MM.1S (cell line): ENCODE results near the gene NBPF1.
"Not testable (repeated sequence)": the region's sequence is repeated elsewhere in the genome, so short reads cannot be mapped to it uniquely, and the experiment has no call there.

Experiments
- DNase-seq: peaks from one replicate; pipeline ENCODE4 v3.0.0-alpha.2; 2015
- H2AFZ ChIP-seq: fragments of 300-600 bp; sonication (generic); 2 replicates; pipeline ENCODE4 v1.6.0; 2016; ENCODE audit warnings: antibody characterized with exemption, low read length
- H3F3A ChIP-seq: fragments of 300-600 bp; sonication (generic); 2 replicates; pipeline ENCODE4 v1.6.1; 2016; ENCODE audit warnings: mild to moderate bottlenecking, antibody characterized with exemption, low read length, moderate library complexity, mixed read lengths; ENCODE audit not compliant: insufficient read depth
- H3K27ac ChIP-seq: fragments of 300-600 bp; sonication (generic); 2 replicates; pipeline ENCODE4 v1.5.1; 2016; ENCODE audit warnings: mild to moderate bottlenecking, low read length
- H3K27me3 ChIP-seq: fragments of 300-600 bp; sonication (generic); replicated peaks from 2 replicates; pipeline ENCODE4 v1.6.0; 2016; ENCODE audit warnings: low read length; ENCODE audit not compliant: insufficient read depth
- H3K36me3 ChIP-seq: fragments of 300-600 bp; sonication (generic); replicated peaks from 2 replicates; pipeline ENCODE4 v1.6.1; 2016; ENCODE audit warnings: mild to moderate bottlenecking, low read length, mixed read lengths; ENCODE audit not compliant: insufficient read depth
- H3K4me1 ChIP-seq: fragments of 300-600 bp; sonication (generic); 2 replicates; pipeline ENCODE4 v1.6.1; 2016; ENCODE audit warnings: low read length, mixed read lengths
- H3K4me2 ChIP-seq: fragments of 300-600 bp; sonication (generic); 2 replicates; pipeline ENCODE4 v1.6.0; 2016; ENCODE audit warnings: low read depth, low read length
- H3K4me3 ChIP-seq: fragments of 300-600 bp; sonication (generic); 2 replicates; pipeline ENCODE4 v1.5.1; 2016; ENCODE audit warnings: low read length, mixed read lengths
- H3K79me2 ChIP-seq: fragments of 300-600 bp; sonication (generic); 2 replicates; pipeline ENCODE4 v1.6.1; 2016; ENCODE audit warnings: mixed run types, low read length, mixed read lengths
- H3K9ac ChIP-seq: fragments of 300-600 bp; sonication (generic); 2 replicates; pipeline ENCODE4 v1.6.1; 2016; ENCODE audit warnings: low read length, mixed read lengths
- H3K9me2 ChIP-seq: fragments of 300-600 bp; sonication (generic); replicated peaks from 2 replicates; pipeline ENCODE4 v1.6.1; 2016; ENCODE audit warnings: mild to moderate bottlenecking, low read length, mixed read lengths; ENCODE audit not compliant: insufficient read depth
- H3K9me3 ChIP-seq: fragments of 300-600 bp; sonication (generic); replicated peaks from 2 replicates; pipeline ENCODE4 v1.6.1; 2016; ENCODE audit warnings: mild to moderate bottlenecking, low read length, mixed read lengths; ENCODE audit not compliant: insufficient read depth
- H4K20me1 ChIP-seq: fragments of 300-600 bp; sonication (generic); 2 replicates; pipeline ENCODE4 v1.6.1; 2016; ENCODE audit warnings: mild to moderate bottlenecking, low read length, moderate library complexity, mixed read lengths; ENCODE audit not compliant: insufficient read depth
- EZH2 ChIP-seq: fragments of 300-600 bp; sonication (generic); optimal IDR thresholded peaks from 2 replicates; pipeline ENCODE3; 2017; ENCODE audit warnings: low read depth, mild to moderate bottlenecking, antibody characterized with exemption, low read length, mixed read lengths
- EZH2phosphoT487 ChIP-seq: fragments of 300-600 bp; sonication (generic); IDR thresholded peaks from 2 replicates; pipeline ENCODE4 v1.6.1; 2018; ENCODE audit warnings: antibody characterized with exemption, low read length

Gene NBPF1

DNA sequence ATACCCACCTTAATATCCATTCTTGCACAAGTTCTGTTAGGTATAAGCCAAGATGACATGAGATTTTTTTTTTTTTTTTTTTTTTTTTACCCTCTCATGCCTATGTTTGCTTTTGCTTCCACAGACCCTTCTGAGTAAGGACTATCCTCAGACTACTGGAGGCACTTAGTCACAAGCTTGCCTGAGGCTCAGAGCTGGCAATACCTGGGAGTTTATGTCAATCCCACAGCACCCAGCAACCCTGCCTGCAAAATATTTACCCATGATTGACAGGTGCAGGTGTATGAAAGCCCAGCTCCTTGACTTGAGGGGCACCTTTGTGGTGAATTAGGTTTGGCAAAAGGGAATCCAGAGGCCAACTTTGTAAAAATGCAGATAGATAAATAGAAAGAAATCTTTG, 87.6 kb downstream of the NBPF1 start:
- H3K27me3 ChIP-seq, result peaks cover 27% of the 10 kb centered on the region
- H3K4me1 ChIP-seq, H2AFZ ChIP-seq, H3K79me2 ChIP-seq, H3K4me3 ChIP-seq, H3K4me2 ChIP-seq, H3K9me2 ChIP-seq, H3K9ac ChIP-seq, H3K27ac ChIP-seq, H3F3A ChIP-seq, DNase-seq, H3K36me3 ChIP-seq, H3K9me3 ChIP-seq, H4K20me1 ChIP-seq: not testable (repeated sequence)

DNA sequence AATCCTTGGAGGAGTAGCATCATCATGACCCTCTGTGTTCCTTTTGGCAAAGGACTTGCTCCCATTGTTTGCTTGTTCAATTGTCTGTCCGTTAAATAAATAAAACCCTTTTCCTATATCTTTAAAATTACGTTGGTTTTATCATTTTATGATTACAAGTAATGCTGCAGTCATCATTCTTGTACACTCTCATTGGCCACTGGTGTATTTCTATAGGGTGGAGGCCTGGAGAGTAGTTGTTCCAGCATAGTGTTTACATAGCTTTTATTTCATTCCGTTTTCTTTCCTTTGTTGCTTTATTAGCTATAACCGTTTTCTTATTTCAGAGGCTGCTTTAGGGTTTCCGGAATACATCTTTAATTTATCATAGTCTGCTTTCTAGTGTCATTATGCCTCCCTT, 91.7 kb downstream of the NBPF1 start:
- H3K27me3 ChIP-seq, result peaks cover 56% of the 10 kb centered on the region
- not testable (repeated sequence) for H3K4me2 ChIP-seq, H3K27ac ChIP-seq, H3F3A ChIP-seq, H3K9me3 ChIP-seq, H3K9ac ChIP-seq, H4K20me1 ChIP-seq, H3K4me1 ChIP-seq, H3K36me3 ChIP-seq, H3K9me2 ChIP-seq, DNase-seq, H3K79me2 ChIP-seq, H3K4me3 ChIP-seq, H2AFZ ChIP-seq

DNA sequence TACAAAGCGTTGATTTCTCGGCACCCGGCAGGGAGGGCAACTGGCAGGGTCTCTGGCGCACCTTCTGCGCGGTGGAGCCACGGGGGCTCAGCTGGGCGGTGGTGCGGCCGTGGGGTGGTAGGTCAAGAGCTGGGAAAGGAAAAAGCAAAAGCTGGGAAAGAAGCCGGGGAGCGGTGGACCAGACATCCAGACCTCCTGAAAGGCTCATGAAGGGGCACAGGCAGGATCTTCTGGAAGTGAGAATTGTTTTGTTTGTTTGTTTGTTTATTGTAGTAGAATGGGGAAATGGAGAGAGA, 92.1 kb downstream of the NBPF1 start:
- Histone ChIP-seq H3K9me3 (no peaks in the 10 kb centered on the region), H3K27me3 (peaks cover 56% of the 10 kb centered on the region), H3F3A (no peaks in the 10 kb centered on the region), H3K9ac (no peak overlapping the region), H3K9me2 (no peaks in the 10 kb centered on the region), H3K27ac (no peak overlapping the region), H2AFZ (no peak overlapping the region), H3K36me3 (no peaks in the 10 kb centered on the region), H3K4me2 (no peak overlapping the region), H3K4me3 (no peak overlapping the region), H3K79me2 (no peaks in the 10 kb centered on the region), H3K4me1 (no peaks in the 10 kb centered on the region), H4K20me1 (no peaks in the 10 kb centered on the region)
- TF ChIP-seq EZH2phosphoT487 (no peak), EZH2 (no peak)
- no peak for DNase-seq

DNA sequence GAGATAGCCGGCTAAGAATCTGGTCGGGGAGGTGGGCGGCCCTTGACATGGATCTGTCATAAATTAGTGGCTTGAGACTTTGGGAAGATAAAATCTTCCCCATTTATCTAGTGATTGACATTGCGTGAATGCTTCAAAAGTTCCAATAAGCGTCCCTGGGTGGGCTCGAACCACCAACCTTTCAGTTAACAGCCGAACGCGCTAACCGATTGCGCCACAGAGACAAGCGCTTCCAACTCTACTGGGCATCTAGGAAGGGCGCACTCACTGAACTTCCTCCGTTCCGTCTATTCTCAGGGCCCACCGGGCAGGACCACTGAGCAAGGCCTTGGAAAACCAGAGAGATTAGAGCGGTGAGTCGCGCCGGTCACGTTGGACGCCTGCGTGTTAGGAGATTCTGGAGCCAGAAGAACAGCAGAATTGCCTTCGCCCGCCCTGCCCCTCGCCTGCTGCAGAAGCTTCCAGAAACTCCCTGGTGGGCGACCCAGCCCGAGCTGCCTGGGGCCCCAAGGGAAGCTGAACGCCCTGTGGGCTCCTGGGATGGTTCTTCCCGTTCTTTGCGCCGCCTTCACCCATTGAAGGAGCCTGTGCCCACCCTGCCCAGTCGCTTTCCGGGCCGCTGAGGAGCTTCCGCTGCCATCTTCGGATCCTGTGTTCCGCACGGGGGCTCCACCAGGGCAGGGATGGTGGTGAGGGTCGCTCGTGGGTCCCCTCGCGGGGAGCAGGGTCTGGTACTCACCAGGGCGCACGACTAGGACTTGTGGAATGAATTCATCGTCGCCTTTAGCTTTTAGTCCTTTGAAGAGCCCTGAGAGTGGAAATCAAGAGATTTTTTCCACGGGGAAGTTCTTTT, 92.7 kb downstream of the NBPF1 start:
- H3K27me3 ChIP-seq, result peaks cover 56% of the 10 kb centered on the region

DNA sequence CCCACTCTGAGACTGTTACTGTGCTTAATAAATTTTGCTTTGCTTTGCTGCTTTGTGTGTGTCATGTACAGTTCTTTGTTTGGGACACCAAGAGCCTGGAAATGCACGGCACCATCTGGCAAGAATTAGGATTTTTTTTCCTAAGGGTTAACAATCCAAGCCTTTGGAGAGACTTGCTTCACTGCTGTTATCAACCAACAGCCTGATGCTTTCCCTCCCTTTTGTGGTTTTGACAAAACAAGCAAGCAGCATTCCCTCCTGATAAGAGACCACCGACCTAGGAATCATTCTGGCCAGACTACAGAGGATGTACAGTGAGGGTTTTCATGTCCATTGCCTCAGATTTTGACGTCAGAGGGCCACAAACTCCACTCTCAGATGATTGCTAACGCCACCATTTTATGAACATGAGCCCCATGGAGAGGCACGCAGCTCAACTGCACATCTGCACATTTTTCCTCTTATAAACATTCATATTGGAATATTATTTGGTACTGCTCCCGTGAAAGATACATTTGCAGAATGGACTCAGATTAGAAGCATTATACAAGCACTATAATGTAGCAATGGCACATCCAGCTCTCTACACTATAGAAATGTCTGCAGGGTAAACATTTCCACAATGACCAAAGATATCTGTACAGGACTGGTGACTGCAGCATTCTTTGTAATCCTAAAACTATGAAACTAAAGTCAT, 94.0 kb downstream of the NBPF1 start:
- not testable (repeated sequence) for H4K20me1 ChIP-seq, H3K27ac ChIP-seq, H3F3A ChIP-seq, H3K9me2 ChIP-seq, H3K79me2 ChIP-seq, H3K36me3 ChIP-seq, H3K4me2 ChIP-seq, H3K4me1 ChIP-seq, H3K9me3 ChIP-seq, H2AFZ ChIP-seq, H3K4me3 ChIP-seq, DNase-seq, H3K9ac ChIP-seq
- peaks cover 53% of the 10 kb centered on the region for H3K27me3 ChIP-seq

More for the DNA sequence above, 92.7 kb downstream of the NBPF1 start:
- not testable (repeated sequence) for H3K9ac ChIP-seq, H3K36me3 ChIP-seq, H4K20me1 ChIP-seq, H2AFZ ChIP-seq, H3K4me3 ChIP-seq, DNase-seq, H3K9me3 ChIP-seq, H3K4me1 ChIP-seq, H3K79me2 ChIP-seq, H3K9me2 ChIP-seq, H3F3A ChIP-seq, H3K27ac ChIP-seq, H3K4me2 ChIP-seq

DNA sequence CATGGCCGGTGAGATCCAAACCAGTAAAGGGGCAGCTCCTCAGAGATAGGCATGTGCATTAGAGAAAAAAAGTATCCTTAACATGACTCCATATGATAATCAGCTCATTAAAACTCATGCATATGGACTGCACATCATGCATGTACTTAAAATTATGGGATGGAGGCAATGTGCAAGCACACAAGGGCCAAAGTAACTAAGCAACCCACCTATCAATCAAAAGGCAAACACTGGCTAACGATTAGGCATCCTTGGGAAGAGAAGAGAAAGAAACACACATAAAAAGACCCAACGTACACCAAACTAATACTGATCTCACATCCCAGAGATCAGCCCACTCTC, 94.5 kb downstream of the NBPF1 start:
- not testable (repeated sequence) for H2AFZ ChIP-seq, H3K9ac ChIP-seq, H3K36me3 ChIP-seq, H3K9me2 ChIP-seq, H3K4me2 ChIP-seq, H3K79me2 ChIP-seq, H3F3A ChIP-seq, H3K4me3 ChIP-seq, H3K4me1 ChIP-seq, H3K27ac ChIP-seq, H3K9me3 ChIP-seq, H4K20me1 ChIP-seq, DNase-seq
- H3K27me3 ChIP-seq, result peaks cover 48% of the 10 kb centered on the region

DNA sequence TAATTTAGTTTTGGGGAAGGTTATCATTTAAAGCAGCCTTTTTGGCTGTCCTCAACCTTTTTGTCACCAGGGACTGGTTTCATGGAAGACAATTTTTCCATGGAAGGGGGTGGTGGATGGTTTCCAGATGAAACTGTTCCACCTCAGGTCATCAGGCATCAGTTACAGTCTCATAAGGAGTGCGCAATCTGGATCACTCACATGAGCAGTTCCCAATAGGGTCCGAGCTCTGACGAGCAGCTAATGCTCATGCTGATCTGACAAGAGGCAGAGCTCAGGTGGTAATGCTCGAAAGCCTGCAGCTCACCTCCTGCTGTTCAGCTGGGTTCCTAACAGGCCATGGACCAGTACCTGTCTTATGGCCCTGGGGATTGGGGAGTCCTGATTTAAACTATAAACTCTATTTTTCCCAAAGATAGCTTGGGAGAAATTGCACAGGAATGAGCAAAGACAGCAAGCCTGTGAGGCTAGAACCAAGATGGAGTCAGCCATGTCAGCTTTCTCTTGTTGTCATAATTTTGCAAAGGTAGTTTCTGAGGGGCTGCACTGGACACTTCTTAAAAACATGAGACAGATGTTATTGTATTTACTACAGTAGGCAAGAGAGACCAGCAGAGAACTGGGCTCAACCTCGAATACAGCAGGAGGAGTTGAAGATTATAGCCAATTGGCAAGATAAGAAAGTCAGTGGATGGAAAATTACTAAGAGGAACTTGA, 96.5 kb downstream of the NBPF1 start:
- not testable (repeated sequence) for H3K9me3 ChIP-seq, H3K9ac ChIP-seq, H3K36me3 ChIP-seq, H3K9me2 ChIP-seq, DNase-seq, H3K4me2 ChIP-seq, H3K4me3 ChIP-seq, H3K4me1 ChIP-seq, H3K79me2 ChIP-seq, H2AFZ ChIP-seq, H3K27ac ChIP-seq, H4K20me1 ChIP-seq, H3F3A ChIP-seq
- H3K27me3 ChIP-seq, result peaks cover 37% of the 10 kb centered on the region
